PFSK-1 (cell line): ENCODE results near the gene HS6ST1.

ENCODE experiments used
- FOXP2 ChIP-seq: optimal IDR thresholded peaks from 2 replicates; pipeline ENCODE3; 2011; ENCODE audit warnings: borderline replicate concordance, control low read depth, inconsistent platforms; ENCODE audit not compliant: insufficient read depth; ENCODE audit errors: extremely low read length, extremely low read depth
- POLR2AphosphoS5 ChIP-seq: IDR thresholded peaks from 2 replicates; pipeline ENCODE4 v1.6.1; 2012; ENCODE audit warnings: low read depth, mild to moderate bottlenecking, control low read depth, low read length, moderate library complexity
- REST ChIP-seq, 2 experiments: IDR thresholded peaks; 2 replicates each; pipeline versions ENCODE4 v1.6.1 to v1.8.0; 2011 to 2012; ENCODE audit warnings: low read depth in 2 of 2, low read length in 2 of 2, control low read depth in 1 of 2, inconsistent platforms in 1 of 2, mild to moderate bottlenecking in 1 of 2, moderate library complexity in 1 of 2; ENCODE audit not compliant: insufficient read depth in 1 of 2
- SIN3A ChIP-seq: IDR thresholded peaks from 2 replicates; pipeline ENCODE4 v1.6.1; 2012; ENCODE audit warnings: mild to moderate bottlenecking, low read length, moderate library complexity, borderline replicate concordance; ENCODE audit not compliant: insufficient read depth
- TAF1 ChIP-seq: IDR thresholded peaks from 2 replicates; pipeline ENCODE4 v1.6.1; 2012; ENCODE audit warnings: low read length, control low read depth, borderline replicate concordance; ENCODE audit not compliant: insufficient read depth

Gene HS6ST1

GRCh38 chr2:128306081-128306930, 12.4 kb downstream of the HS6ST1 start:
- TF ChIP-seq FOXP2 (no peak), SIN3A (no peak), POLR2AphosphoS5 (no peak), TAF1 (no peak), REST (IDR thresholded peaks at IDR 0.05; ENCODE audit: insufficient read depth in 1 of 2, low read depth in 2 of 2, low read length in 2 of 2) (no peak)

- TF ChIP-seq POLR2AphosphoS5 = no peak
- no peak for TF ChIP-seq TAF1
- no peak for TF ChIP-seq REST (IDR thresholded peaks at IDR 0.05; ENCODE audit: insufficient read depth in 1 of 2, low read depth in 2 of 2, low read length in 2 of 2)
- TF ChIP-seq SIN3A = no peak
- TF ChIP-seq FOXP2 = no peak
These were observed 13.1 kb downstream of the HS6ST1 start for GRCh38 chr2:128305555-128306080.

GRCh38 chr2:128304715-128305554, 13.7 kb downstream of the HS6ST1 start:
- no peak for TF ChIP-seq POLR2AphosphoS5
- 0 out of 4 replicates have a peak, but pooled peaks of 1 of the 2 experiments have one; percentile 25 for TF ChIP-seq REST (IDR thresholded peaks at IDR 0.05; ENCODE audit: insufficient read depth in 1 of 2, low read depth in 2 of 2, low read length in 2 of 2)

DNA sequence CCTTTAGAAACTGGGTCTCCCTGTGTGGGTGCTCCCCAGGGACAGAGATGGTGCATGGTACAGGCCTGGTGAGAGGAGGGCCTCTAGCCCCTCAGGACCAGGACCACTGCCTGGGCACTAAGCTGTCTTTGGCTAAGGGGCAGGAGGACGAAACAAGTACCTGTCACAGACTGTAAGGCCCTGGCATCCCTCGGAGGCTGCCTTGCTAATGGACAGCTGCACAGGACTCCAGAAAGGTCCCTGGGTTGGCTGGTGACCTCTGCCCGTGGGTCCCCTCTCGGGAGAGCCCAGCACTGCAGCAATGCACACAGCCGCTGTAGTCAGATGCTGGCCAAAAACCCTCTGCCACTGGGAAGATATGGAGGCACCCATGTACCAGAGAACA, 14.3 kb downstream of the HS6ST1 start:
- TF ChIP-seq FOXP2 (no peak), REST (IDR thresholded peaks at IDR 0.05; ENCODE audit: insufficient read depth in 1 of 2, low read depth in 2 of 2, low read length in 2 of 2) (no peak), POLR2AphosphoS5 (no peak), SIN3A (no peak), TAF1 (no peak)
